Choroid plexus epithelial cell (primary cell): Measurements from ENCODE around the gene RPL28.
A peak's percentile ranks its signal among the peaks of the same experiment; 100 is the strongest.

Experiments used
- DNase-seq: peaks from one replicate; pipeline ENCODE4 v3.0.0-alpha.2; 2010; ENCODE audit warnings: low read depth
- H3K4me3 ChIP-seq: 2 replicates; pipeline ENCODE4 v1.5.1; 2011; ENCODE audit warnings: low read depth, mild to moderate bottlenecking, control low read depth, low read length, moderate library complexity
- CTCF ChIP-seq: conservative IDR thresholded peaks from 2 replicates; pipeline ENCODE4 v1.5.1; 2011; ENCODE audit warnings: low read depth, mild to moderate bottlenecking, control low read depth, inconsistent platforms, low read length, moderate library complexity

Gene RPL28

GRCh38 chr19:55385724-55386492 lies at the start of gene RPL28:
Gene RPL28, plus strand, starts transcription at chr19:55385932. Its CDS starts 426 bp downstream, at chr19:55386358.
- no peak for TF ChIP-seq CTCF
- peak; percentile 99 for DNase-seq
- peak within 1 kb of the TSS; percentile 77 for H3K4me3 ChIP-seq

GRCh38 chr19:55336101-55336500 lies 49.6 kb upstream of the RPL28 start:
- no peak for DNase-seq
- no peak overlapping the region for H3K4me3 ChIP-seq
- no peak for TF ChIP-seq CTCF

GRCh38 chr19:55339105-55339888 lies 46.4 kb upstream of the RPL28 start, which contains the start of gene KMT5C:
Gene KMT5C, plus strand, starts transcription at chr19:55339876. Its CDS starts 2,061 bp downstream, at chr19:55341937.
- peak; percentile 100 for DNase-seq
- peak within 1 kb of the TSS; percentile 74 for H3K4me3 ChIP-seq
- TF ChIP-seq CTCF: peak; percentile 50

- no peak for TF ChIP-seq CTCF
- no peak for DNase-seq
- peak overlapping the region; percentile 74 for H3K4me3 ChIP-seq
These were observed 45.6 kb upstream of the RPL28 start for GRCh38 chr19:55339889-55340783.

- TF ChIP-seq CTCF: peak; percentile 46
- no peak for DNase-seq
- peak overlapping the region; percentile 74 for H3K4me3 ChIP-seq
These were observed 45.0 kb upstream of the RPL28 start for GRCh38 chr19:55340784-55341147.

GRCh38 chr19:55341171-55341588 lies 44.6 kb upstream of the RPL28 start:
- peak overlapping the region; percentile 74 for H3K4me3 ChIP-seq
- no peak for TF ChIP-seq CTCF
- peak; percentile 57 for DNase-seq
